ENCODE results near the gene RASA3. TPM values are rescaled to one million over a fixed set of nuclear protein-coding genes. Genes with fewer than 3 reads are reported as not detected.

The RASA3 gene
- total and polyA plus RNA-seq, 2 of the 8 experiments (the other 6 are each of a cell fraction or from before 2014, with no cell fraction given) = 7.5 to 21.9 TPM

DNA sequence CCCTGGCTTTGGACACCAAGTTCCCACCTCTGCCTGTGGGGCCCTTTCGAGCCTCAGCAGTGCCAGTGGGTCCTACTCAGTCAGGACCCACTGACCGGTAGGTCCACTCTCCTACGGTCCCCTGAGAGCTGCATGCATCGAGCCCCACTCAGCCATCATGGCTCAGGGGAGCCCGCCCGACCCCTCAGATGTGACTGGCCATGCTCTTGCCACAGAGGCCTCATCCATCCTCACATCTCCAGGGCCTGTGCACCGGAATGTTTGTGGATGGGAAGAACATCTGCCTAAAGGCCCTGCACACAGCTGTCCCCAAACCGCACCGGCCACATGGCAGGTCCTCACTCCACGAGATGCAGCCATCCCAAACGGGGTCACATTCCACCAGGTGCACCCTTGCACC lies 105.9 kb downstream of the RASA3 start:
- no peak overlapping the region for H2BK15ac ChIP-seq (ENCODE audit: low read length)
- no peaks in the 10 kb centered on the region; a peak in 1 of 7 replicates for H3K4me1 ChIP-seq (replicated peaks in 1 of 4; ENCODE audit: control insufficient read depth in 3 of 4, insufficient read depth in 4 of 4, low read length in 3 of 4)
- no peaks in the 10 kb centered on the region for H3K27me3 ChIP-seq (replicated peaks in 1 of 4; ENCODE audit: control insufficient read depth in 3 of 4, extremely low read depth in 1 of 4, insufficient read depth in 3 of 4, low read length in 3 of 4)
- no peak overlapping the region for H3K23ac ChIP-seq (ENCODE audit: insufficient read length)
- H2BK20ac ChIP-seq (ENCODE audit: low read length) = no peak overlapping the region
- H3K36me3 ChIP-seq (ENCODE audit: control insufficient read depth in 2 of 4, insufficient read depth in 4 of 4, low read length in 3 of 4) = no peaks in the 10 kb centered on the region
- WGBS, 2 experiments (ENCODE audit: extremely low coverage in 1 of 2, insufficient coverage in 1 of 2, insufficient read length in 1 of 2, insufficient replicate concordance in 2 of 2, low coverage in 1 of 2, low lambda C conversion rate in 2 of 2, missing lambda C conversion rate in 1 of 2) = 94% methylated on average over 11 of the region's 11 CpGs; no CpG with 5 or more reads in 1 of the 2 experiments
- H2AFZ ChIP-seq (ENCODE audit: low read length) = no peak overlapping the region
- no peaks in the 10 kb centered on the region; a peak in 1 of 4 replicates for H3K79me2 ChIP-seq (ENCODE audit: control insufficient read depth in 1 of 2, insufficient read depth in 2 of 2, low read length in 2 of 2)
- H2AK5ac ChIP-seq (ENCODE audit: low read depth, low read length) = no peak overlapping the region
- no peak overlapping the region for H3K4me3 ChIP-seq (ENCODE audit: extremely low read depth in 1 of 4, insufficient read depth in 2 of 4, low read depth in 3 of 4, low read length in 4 of 4)
- H3K4ac ChIP-seq (replicated peaks; ENCODE audit: insufficient read length, low read depth, low read length) = no peak overlapping the region
- H2BK5ac ChIP-seq (ENCODE audit: low read depth, low read length) = no peak overlapping the region
- no peaks in the 10 kb centered on the region for H3K23me2 ChIP-seq (ENCODE audit: low read depth, low read length)
- DNase-seq (ENCODE audit: low read depth in 1 of 2, low spot score in 2 of 2) = no peak
- FAIRE-seq = no peak
- no peak overlapping the region for H3K18ac ChIP-seq (ENCODE audit: extremely low read depth, low read length)
- peaks cover 0 to 5% of the 10 kb centered on the region in 2 experiments; a peak in 1 of 4 replicates for H3K9me3 ChIP-seq (ENCODE audit: insufficient read depth in 2 of 2, low read depth in 1 of 2, low read length in 1 of 2)
- POLR2A ChIA-PET (ENCODE audit: partially characterized antibody) = no interaction called here
- H3K14ac ChIP-seq (ENCODE audit: insufficient read length) = no peak overlapping the region
- H3K56ac ChIP-seq (replicated peaks; ENCODE audit: insufficient read length, low read depth, low read length) = no peak overlapping the region
- H4K91ac ChIP-seq (replicated peaks; ENCODE audit: insufficient read length, low read length) = no peak overlapping the region
- no peak overlapping the region for H2BK120ac ChIP-seq (replicated peaks; ENCODE audit: low read depth, low read length)
- H3K9ac ChIP-seq (replicated peaks in 1 of 4; ENCODE audit: extremely low read depth in 1 of 4, low read depth in 3 of 4, low read length in 3 of 4) = no peak overlapping the region
- H4K8ac ChIP-seq (ENCODE audit: extremely low read depth, insufficient read depth, low read length) = no peak overlapping the region
- no peak overlapping the region for H3K27ac ChIP-seq (ENCODE audit: low read depth, low read length)
- CTCF ChIA-PET (ENCODE audit: partially characterized antibody) = interaction anchor here (2.3 kb wide), 1 partner anchor 9 kb away, joined by 9 read pairs; no protein-coding TSS in a partner anchor
- H2BK12ac ChIP-seq (ENCODE audit: low read depth, low read length) = no peak overlapping the region
- H4K5ac ChIP-seq (ENCODE audit: insufficient read length, low read depth, low read length) = no peak overlapping the region
- H4K20me1 ChIP-seq (replicated peaks in 1 of 2; ENCODE audit: control insufficient read depth in 1 of 2, insufficient read depth in 2 of 2, low read length in 2 of 2) = peaks cover 0 to 9% of the 10 kb centered on the region in 2 experiments
- H3K79me1 ChIP-seq (ENCODE audit: low read depth, low read length) = peaks cover 11% of the 10 kb centered on the region
- H3K4me2 ChIP-seq (ENCODE audit: insufficient read depth in 1 of 2, low read depth in 2 of 2, low read length in 2 of 2) = no peak overlapping the region
- no peak for TF ChIP-seq CEBPB (IDR thresholded peaks at IDR 0.05; ENCODE audit: low read depth, low read length)
- TF ChIP-seq PHF8 (conservative IDR thresholded peaks at IDR 0.05; ENCODE audit: low read depth, low read length) = no peak
- TF ChIP-seq RNF2 (IDR thresholded peaks at IDR 0.05; ENCODE audit: borderline replicate concordance, low read depth, low read length, missing control alignments, poor library complexity, severe bottlenecking) = no peak
- TF ChIP-seq SIRT6 (IDR thresholded peaks at IDR 0.05; ENCODE audit: low read length) = no peak
- TF ChIP-seq KDM4A (IDR thresholded peaks at IDR 0.05; ENCODE audit: low read depth, low read length, severe bottlenecking) = no peak
- TF ChIP-seq RBBP5 (IDR thresholded peaks at IDR 0.05; ENCODE audit: borderline replicate concordance, low read depth, low read length) = no peak
- TF ChIP-seq ZNF274 (IDR thresholded peaks at IDR 0.05; ENCODE audit: borderline replicate concordance, extremely low read depth, low read length) = no peak
- no peak for TF ChIP-seq CBX5 (IDR thresholded peaks at IDR 0.05; ENCODE audit: low read depth, low read length)
- no peak for TF ChIP-seq GTF2F1 (IDR thresholded peaks at IDR 0.05; ENCODE audit: borderline replicate concordance, low read depth, low read length)
- TF ChIP-seq CHD1 (IDR thresholded peaks at IDR 0.05; ENCODE audit: low read depth, low read length) = no peak
- no peak for TF ChIP-seq KDM5A (IDR thresholded peaks at IDR 0.05; ENCODE audit: low read length)
- no peak for TF ChIP-seq EGR1 (IDR thresholded peaks at IDR 0.05; ENCODE audit: borderline replicate concordance, low read depth, low read length)
- no peak for TF ChIP-seq SP4 (IDR thresholded peaks at IDR 0.05; ENCODE audit: low read length)
- TF ChIP-seq TBP (IDR thresholded peaks at IDR 0.05; ENCODE audit: low read depth, low read length) = no peak
- no peak for TF ChIP-seq POLR2A (IDR thresholded peaks at IDR 0.05; ENCODE audit: control extremely low read depth in 1 of 2, low read depth in 2 of 2, low read length in 2 of 2)
